Esophagus squamous epithelium (tissue), 4 donors: ENCODE results near the gene UBE2O.

ENCODE experiments used
- POLR2A ChIP-seq, 4 donors: fragments of 450-650 bp; IDR thresholded peaks; one replicate each; pipeline ENCODE4 v1.6.1; 2017; ENCODE audit warnings: antibody characterized with exemption in 4 of 4, mild to moderate bottlenecking in 4 of 4, moderate library complexity in 3 of 4
- TF ChIP-seq, protein P1 (sequence below), 6 experiments: fragments of 450-650 bp in 4 of 6; fragments of 200-600 bp in 2 of 6; sonication (generic) in 2 of 6; IDR thresholded peaks; one replicate each; pipeline ENCODE4 v1.5.1; 2016 to 2019; ENCODE audit warnings: antibody characterized with exemption in 6 of 6, mild to moderate bottlenecking in 4 of 6, moderate library complexity in 4 of 6

DNA sequence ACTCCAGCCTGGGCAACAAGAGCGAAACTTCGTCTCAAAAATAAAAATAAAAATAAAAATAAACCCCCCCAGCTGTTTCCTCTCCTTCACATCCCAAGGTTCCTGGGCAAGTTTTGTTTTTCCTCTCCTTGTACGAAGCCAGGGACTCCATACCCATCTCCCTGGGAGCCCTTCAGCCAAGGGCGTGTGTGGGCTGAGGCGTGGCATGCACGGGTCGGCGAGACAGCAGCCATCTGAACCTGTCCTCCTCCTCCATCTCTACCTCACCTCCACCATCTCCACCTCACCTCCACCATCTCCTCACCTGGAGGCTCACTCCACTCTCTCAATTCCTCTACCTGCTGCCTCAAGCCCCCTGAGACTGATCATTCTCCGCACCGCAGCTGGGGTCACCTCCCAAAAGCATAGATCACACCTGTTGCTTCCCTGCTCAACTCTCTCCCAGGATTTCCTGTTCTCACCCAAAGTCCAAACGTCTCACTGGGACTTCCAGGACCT is 31.3 kb upstream of the UBE2O start:
- TF ChIP-seq, protein P1, sequence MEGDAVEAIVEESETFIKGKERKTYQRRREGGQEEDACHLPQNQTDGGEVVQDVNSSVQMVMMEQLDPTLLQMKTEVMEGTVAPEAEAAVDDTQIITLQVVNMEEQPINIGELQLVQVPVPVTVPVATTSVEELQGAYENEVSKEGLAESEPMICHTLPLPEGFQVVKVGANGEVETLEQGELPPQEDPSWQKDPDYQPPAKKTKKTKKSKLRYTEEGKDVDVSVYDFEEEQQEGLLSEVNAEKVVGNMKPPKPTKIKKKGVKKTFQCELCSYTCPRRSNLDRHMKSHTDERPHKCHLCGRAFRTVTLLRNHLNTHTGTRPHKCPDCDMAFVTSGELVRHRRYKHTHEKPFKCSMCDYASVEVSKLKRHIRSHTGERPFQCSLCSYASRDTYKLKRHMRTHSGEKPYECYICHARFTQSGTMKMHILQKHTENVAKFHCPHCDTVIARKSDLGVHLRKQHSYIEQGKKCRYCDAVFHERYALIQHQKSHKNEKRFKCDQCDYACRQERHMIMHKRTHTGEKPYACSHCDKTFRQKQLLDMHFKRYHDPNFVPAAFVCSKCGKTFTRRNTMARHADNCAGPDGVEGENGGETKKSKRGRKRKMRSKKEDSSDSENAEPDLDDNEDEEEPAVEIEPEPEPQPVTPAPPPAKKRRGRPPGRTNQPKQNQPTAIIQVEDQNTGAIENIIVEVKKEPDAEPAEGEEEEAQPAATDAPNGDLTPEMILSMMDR (IDR thresholded peaks at IDR 0.05), result no peak
- no peak for TF ChIP-seq POLR2A (IDR thresholded peaks at IDR 0.05)
